GM12892 (cell line): ENCODE results near the gene ZNF423.

ENCODE experiments used
- POLR2A ChIP-seq: IDR thresholded peaks from 2 replicates; pipeline ENCODE4 v1.6.1; 2011; ENCODE audit warnings: low read depth, low read length, control low read depth
- POLR2AphosphoS5 ChIP-seq: IDR thresholded peaks from 2 replicates; pipeline ENCODE4 v1.6.1; 2011; ENCODE audit warnings: low read depth, low read length, control low read depth
- TAF1 ChIP-seq: IDR thresholded peaks from 2 replicates; pipeline ENCODE4 v1.6.1; 2011; ENCODE audit warnings: low read depth, mild to moderate bottlenecking, control low read depth, low read length, borderline replicate concordance

DNA sequence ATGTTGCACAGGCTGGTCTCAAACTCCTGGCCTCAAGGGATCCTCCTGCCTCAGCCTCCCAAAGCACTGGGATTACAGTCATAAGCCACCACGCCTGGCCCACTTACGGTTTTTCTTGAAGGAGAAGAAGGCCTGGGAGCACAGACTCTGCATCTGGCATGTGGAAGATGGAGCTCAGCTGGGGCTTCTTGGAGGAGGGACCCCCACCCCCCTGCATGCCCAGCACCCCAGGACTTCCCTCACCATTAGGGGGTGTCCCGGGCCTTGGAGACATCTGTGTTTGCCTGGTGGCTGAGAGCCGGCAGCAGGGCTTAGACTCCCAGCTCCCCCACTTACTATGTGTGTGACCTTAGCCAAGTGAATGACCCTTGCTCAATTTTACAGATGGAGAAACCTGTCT lies 204.7 kb downstream of the ZNF423 start:
- TF ChIP-seq TAF1 (no peak), POLR2AphosphoS5 (no peak), POLR2A (no peak)
